KMS-11 (cell line): Measurements from ENCODE around the gene MESP2.

Source experiments
- H2AFZ ChIP-seq: fragments of 200-600 bp; sonication (generic); 2 replicates; pipeline ENCODE4 v1.6.1; 2016; ENCODE audit warnings: antibody characterized with exemption, mixed run types, low read depth
- H3K27ac ChIP-seq: fragments of 200-600 bp; sonication (generic); 2 replicates; pipeline ENCODE4 v1.6.1; 2016; ENCODE audit warnings: mild to moderate bottlenecking, mixed run types
- H3K27me3 ChIP-seq: fragments of 200-600 bp; sonication (generic); 2 replicates; pipeline ENCODE4 v1.6.1; 2017; ENCODE audit warnings: mild to moderate bottlenecking, low read depth, mixed run types, moderate library complexity; ENCODE audit not compliant: insufficient read depth
- H3K36me3 ChIP-seq: fragments of 200-600 bp; sonication (generic); 2 replicates; pipeline ENCODE4 v1.6.1; 2017; ENCODE audit warnings: mild to moderate bottlenecking, mixed run types; ENCODE audit not compliant: insufficient read depth
- H3K4me1 ChIP-seq: fragments of 200-600 bp; sonication (generic); 2 replicates; pipeline ENCODE4 v1.6.1; 2016; ENCODE audit warnings: mild to moderate bottlenecking, low read depth, mixed run types; ENCODE audit not compliant: poor library complexity, severe bottlenecking
- H3K4me2 ChIP-seq: fragments of 200-600 bp; sonication (generic); 2 replicates; pipeline ENCODE4 v1.7.0; 2016; ENCODE audit warnings: mild to moderate bottlenecking, mixed run types
- H3K4me3 ChIP-seq: fragments of 200-600 bp; sonication (generic); IDR thresholded peaks from 2 replicates; pipeline ENCODE4 v1.6.1; 2017; ENCODE audit warnings: low read depth, low read length, mixed read lengths; ENCODE audit not compliant: insufficient read depth
- H3K79me2 ChIP-seq: fragments of 200-600 bp; sonication (generic); 2 replicates; pipeline ENCODE4 v1.6.1; 2016; ENCODE audit warnings: low read depth, mixed run types; ENCODE audit not compliant: insufficient read depth
- H3K9ac ChIP-seq: fragments of 200-600 bp; sonication (generic); 2 replicates; pipeline ENCODE4 v1.6.1; 2016; ENCODE audit warnings: mild to moderate bottlenecking, mixed run types
- H4K20me1 ChIP-seq: fragments of 200-600 bp; sonication (generic); 2 replicates; pipeline ENCODE4 v1.6.1; 2016; ENCODE audit warnings: mild to moderate bottlenecking, mixed run types; ENCODE audit not compliant: insufficient read depth
- CTCF ChIP-seq: fragments of 200-600 bp; sonication (generic); conservative IDR thresholded peaks from 2 replicates; pipeline ENCODE4 v1.6.1; 2017; ENCODE audit warnings: low read depth, mild to moderate bottlenecking, antibody characterized with exemption, low read length, moderate library complexity, mixed read lengths

MESP2 gene

GRCh38 chr15:89820666-89821611 is 44.8 kb downstream of the MESP2 start:
- Histone ChIP-seq H4K20me1 (no peaks in the 10 kb centered on the region), H3K4me2 (no peak overlapping the region), H3K27me3 (no peaks in the 10 kb centered on the region), H3K79me2 (no peaks in the 10 kb centered on the region), H3K36me3 (no peaks in the 10 kb centered on the region), H3K4me1 (peaks cover 25% of the 10 kb centered on the region), H3K27ac (no peak overlapping the region), H3K9ac (no peak overlapping the region), H2AFZ (no peak overlapping the region), H3K4me3 (no peak overlapping the region)
- no peak for TF ChIP-seq CTCF

- Histone ChIP-seq H3K36me3 (no peaks in the 10 kb centered on the region), H3K79me2 (no peaks in the 10 kb centered on the region), H3K4me3 (no peak overlapping the region), H3K4me1 (peaks cover 25% of the 10 kb centered on the region), H3K4me2 (peak overlapping the region; percentile 68), H3K27ac (no peak overlapping the region), H3K27me3 (no peaks in the 10 kb centered on the region), H4K20me1 (no peaks in the 10 kb centered on the region), H3K9ac (no peak overlapping the region), H2AFZ (peak overlapping the region; percentile 58; the same call in 1 of the 2 replicates)
- TF ChIP-seq CTCF: no peak
These were observed 45.9 kb downstream of the MESP2 start for GRCh38 chr15:89822026-89822425.

GRCh38 chr15:89822611-89822950 is 46.4 kb downstream of the MESP2 start:
- Histone ChIP-seq H3K79me2 (no peaks in the 10 kb centered on the region), H3K4me1 (peaks cover 25% of the 10 kb centered on the region), H3K27me3 (no peaks in the 10 kb centered on the region), H3K27ac (no peak overlapping the region), H3K36me3 (no peaks in the 10 kb centered on the region), H3K9ac (no peak overlapping the region), H4K20me1 (no peaks in the 10 kb centered on the region), H2AFZ (peak overlapping the region; percentile 58; the same call in 1 of the 2 replicates), H3K4me2 (peak overlapping the region; percentile 68; the same call in 1 of the 2 replicates), H3K4me3 (no peak overlapping the region)
- no peak for TF ChIP-seq CTCF

GRCh38 chr15:89822951-89823711 is 47.0 kb downstream of the MESP2 start:
- Histone ChIP-seq H3K79me2 (no peaks in the 10 kb centered on the region), H3K4me2 (0 out of 2 replicates have a peak overlapping the region, but pooled peaks have one; percentile 4), H3K4me1 (peaks cover 25% of the 10 kb centered on the region), H4K20me1 (no peaks in the 10 kb centered on the region), H3K27ac (no peak overlapping the region), H3K36me3 (no peaks in the 10 kb centered on the region), H3K4me3 (no peak overlapping the region), H3K27me3 (no peaks in the 10 kb centered on the region), H2AFZ (no peak overlapping the region), H3K9ac (no peak overlapping the region)
- no peak for TF ChIP-seq CTCF
